ENCODE measurements around the gene CDH7. TPM values are rescaled to one million over a fixed set of nuclear protein-coding genes. Genes with fewer than 3 reads are reported as not detected.
A peak's percentile ranks its signal among the peaks of the same experiment; 100 is the strongest.

The CDH7 gene
- total and polyA plus RNA-seq, 2 experiments from 2014 or later: 2.8 to 3.7 TPM

DNA sequence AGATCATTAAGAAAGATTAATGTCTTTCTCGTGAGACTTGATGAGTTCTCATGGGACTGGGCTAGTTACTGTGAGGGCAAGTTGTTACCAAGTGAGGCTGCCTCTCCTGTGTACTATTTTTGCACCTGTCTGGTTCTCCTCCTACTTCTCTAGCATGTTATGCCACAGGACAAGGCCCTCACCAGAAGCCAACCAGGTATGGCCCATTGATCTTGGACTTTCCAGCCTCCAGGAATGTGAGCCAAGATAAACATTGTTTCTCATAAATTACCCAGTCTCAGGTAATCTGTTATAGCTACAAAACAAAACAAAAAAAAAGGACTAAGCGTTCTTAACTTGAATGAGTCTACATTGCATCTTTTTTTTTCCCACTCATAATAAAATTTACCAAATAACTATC lies 184.1 kb downstream of the CDH7 start:
- Histone ChIP-seq H3K4me1 (ENCODE audit: insufficient read depth) (no peaks in the 10 kb centered on the region), H4K20me1 (ENCODE audit: insufficient read depth, poor library complexity, severe bottlenecking) (no peaks in the 10 kb centered on the region), H3K9me3 (ENCODE audit: low read depth) (no peaks in the 10 kb centered on the region), H3K79me2 (no peaks in the 10 kb centered on the region), H3K4me2 (no peak overlapping the region), H3K27me3 (no peaks in the 10 kb centered on the region), H3K27ac (no peak overlapping the region), H3K4me3 (no peak overlapping the region), H3K36me3 (replicated peaks; ENCODE audit: insufficient read depth, low read depth) (no peaks in the 10 kb centered on the region), H3K9me2 (replicated peaks; ENCODE audit: insufficient read depth) (no peaks in the 10 kb centered on the region), H2AFZ (no peak overlapping the region)
- no peak for TF ChIP-seq EZH2 (IDR thresholded peaks at IDR 0.05; ENCODE audit: borderline replicate concordance)
- no peak for TF ChIP-seq EZH2phosphoT487 (IDR thresholded peaks at IDR 0.05; ENCODE audit: low read depth, severe bottlenecking, unreplicated experiment)
- TF ChIP-seq, protein P1, sequence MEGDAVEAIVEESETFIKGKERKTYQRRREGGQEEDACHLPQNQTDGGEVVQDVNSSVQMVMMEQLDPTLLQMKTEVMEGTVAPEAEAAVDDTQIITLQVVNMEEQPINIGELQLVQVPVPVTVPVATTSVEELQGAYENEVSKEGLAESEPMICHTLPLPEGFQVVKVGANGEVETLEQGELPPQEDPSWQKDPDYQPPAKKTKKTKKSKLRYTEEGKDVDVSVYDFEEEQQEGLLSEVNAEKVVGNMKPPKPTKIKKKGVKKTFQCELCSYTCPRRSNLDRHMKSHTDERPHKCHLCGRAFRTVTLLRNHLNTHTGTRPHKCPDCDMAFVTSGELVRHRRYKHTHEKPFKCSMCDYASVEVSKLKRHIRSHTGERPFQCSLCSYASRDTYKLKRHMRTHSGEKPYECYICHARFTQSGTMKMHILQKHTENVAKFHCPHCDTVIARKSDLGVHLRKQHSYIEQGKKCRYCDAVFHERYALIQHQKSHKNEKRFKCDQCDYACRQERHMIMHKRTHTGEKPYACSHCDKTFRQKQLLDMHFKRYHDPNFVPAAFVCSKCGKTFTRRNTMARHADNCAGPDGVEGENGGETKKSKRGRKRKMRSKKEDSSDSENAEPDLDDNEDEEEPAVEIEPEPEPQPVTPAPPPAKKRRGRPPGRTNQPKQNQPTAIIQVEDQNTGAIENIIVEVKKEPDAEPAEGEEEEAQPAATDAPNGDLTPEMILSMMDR (IDR thresholded peaks at IDR 0.05; ENCODE audit: poor library complexity): no peak
- 60% methylated on average over 2 of the region's 2 CpGs for WGBS (ENCODE audit: low lambda C conversion rate, missing lambda C conversion rate)
- DNase-seq (ENCODE audit: low spot score): no peak

DNA sequence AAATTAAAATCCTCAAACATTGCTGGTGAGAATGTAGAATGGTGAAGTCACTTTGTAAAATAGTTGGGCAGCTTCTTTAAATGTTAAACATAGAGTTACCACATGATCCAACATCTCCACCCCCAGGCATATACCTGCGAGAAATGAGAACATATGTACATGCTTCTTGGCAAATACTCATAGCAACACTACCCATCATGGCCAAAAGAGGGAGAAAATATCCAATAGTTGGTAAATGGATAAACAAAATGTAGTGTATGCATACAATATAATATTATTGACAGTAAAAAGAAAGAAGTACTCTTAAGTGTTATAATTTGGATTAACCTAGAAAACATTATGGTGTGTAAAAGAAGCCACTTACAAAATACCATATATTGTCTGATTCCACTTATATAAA lies 185.9 kb downstream of the CDH7 start:
- 81% methylated on average over 1 of the region's 1 CpG for WGBS (ENCODE audit: low lambda C conversion rate, missing lambda C conversion rate)
- TF ChIP-seq, protein P1 (IDR thresholded peaks at IDR 0.05; ENCODE audit: poor library complexity): peak; percentile 3
- no peak for TF ChIP-seq EZH2 (IDR thresholded peaks at IDR 0.05; ENCODE audit: borderline replicate concordance)
- TF ChIP-seq EZH2phosphoT487 (IDR thresholded peaks at IDR 0.05; ENCODE audit: low read depth, severe bottlenecking, unreplicated experiment): no peak
- Histone ChIP-seq H3K27me3 (no peaks in the 10 kb centered on the region), H3K9me2 (replicated peaks; ENCODE audit: insufficient read depth) (no peaks in the 10 kb centered on the region), H3K9me3 (ENCODE audit: low read depth) (no peaks in the 10 kb centered on the region), H2AFZ (no peak overlapping the region), H3K36me3 (replicated peaks; ENCODE audit: insufficient read depth, low read depth) (no peaks in the 10 kb centered on the region), H3K4me3 (no peak overlapping the region), H4K20me1 (ENCODE audit: insufficient read depth, poor library complexity, severe bottlenecking) (no peaks in the 10 kb centered on the region), H3K4me2 (no peak overlapping the region), H3K27ac (no peak overlapping the region), H3K79me2 (no peaks in the 10 kb centered on the region), H3K4me1 (ENCODE audit: insufficient read depth) (no peaks in the 10 kb centered on the region)
- no peak for DNase-seq (ENCODE audit: low spot score)

DNA sequence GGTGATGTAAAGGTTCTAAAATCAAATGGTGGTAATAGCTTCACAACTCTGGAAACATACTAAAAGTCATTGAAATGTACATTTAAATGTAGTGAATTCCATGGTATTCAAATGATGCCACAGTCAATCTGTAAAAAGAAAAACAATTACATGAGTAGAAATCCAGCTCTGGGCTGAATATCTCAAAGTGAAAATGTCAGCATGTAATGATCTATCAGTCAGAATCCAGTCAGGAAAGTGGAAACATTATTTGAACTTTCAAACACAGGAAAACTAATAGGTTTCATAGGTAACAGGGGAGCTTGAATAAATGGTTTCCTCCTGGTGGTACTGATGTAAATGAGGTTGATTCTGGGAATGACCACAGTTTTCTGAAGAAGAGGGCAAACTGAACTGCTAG lies 186.4 kb downstream of the CDH7 start:
- Histone ChIP-seq H3K9me3 (ENCODE audit: low read depth) (no peaks in the 10 kb centered on the region), H3K4me3 (no peak overlapping the region), H3K4me2 (no peak overlapping the region), H3K79me2 (no peaks in the 10 kb centered on the region), H2AFZ (no peak overlapping the region), H3K4me1 (ENCODE audit: insufficient read depth) (no peaks in the 10 kb centered on the region), H3K27ac (no peak overlapping the region), H3K36me3 (replicated peaks; ENCODE audit: insufficient read depth, low read depth) (no peaks in the 10 kb centered on the region), H3K27me3 (no peaks in the 10 kb centered on the region), H3K9me2 (replicated peaks; ENCODE audit: insufficient read depth) (no peaks in the 10 kb centered on the region), H4K20me1 (ENCODE audit: insufficient read depth, poor library complexity, severe bottlenecking) (no peaks in the 10 kb centered on the region)
- TF ChIP-seq EZH2 (IDR thresholded peaks at IDR 0.05; ENCODE audit: borderline replicate concordance) (no peak), EZH2phosphoT487 (IDR thresholded peaks at IDR 0.05; ENCODE audit: low read depth, severe bottlenecking, unreplicated experiment) (no peak)
- TF ChIP-seq, protein P1 (IDR thresholded peaks at IDR 0.05; ENCODE audit: poor library complexity): no peak
- no peak for DNase-seq (ENCODE audit: low spot score)

All from hepatocyte (in vitro differentiated cells).